HAP-1 (cell line): Measurements from ENCODE around the gene IQGAP2.

Experiments
- DNase-seq, 2 experiments: peaks; one replicate each; pipeline ENCODE4 v3.0.0-alpha.2; 2016 to 2020; ENCODE audit warnings: low spot score in 2 of 2
- H3K27me3 ChIP-seq: fragments of 250-450 bp; sonication (Bioruptor Pico); 2 replicates; pipeline ENCODE4 v1.5.1; 2020; ENCODE audit warnings: low read depth, mild to moderate bottlenecking, moderate library complexity
- H3K36me3 ChIP-seq: fragments of 250-450 bp; sonication (Bioruptor Pico); replicated peaks from 2 replicates; pipeline ENCODE4 v1.5.1; 2020; ENCODE audit warnings: mild to moderate bottlenecking
- H3K4me1 ChIP-seq: fragments of 250-450 bp; sonication (Bioruptor Pico); 2 replicates; pipeline ENCODE4 v1.5.1; 2020; ENCODE audit warnings: mild to moderate bottlenecking
- H3K4me3 ChIP-seq: fragments of 250-450 bp; sonication (Bioruptor Pico); 2 replicates; pipeline ENCODE4 v1.5.1; 2020; ENCODE audit warnings: mild to moderate bottlenecking, moderate library complexity
- H3K9me3 ChIP-seq: fragments of 250-450 bp; sonication (Bioruptor Pico); 2 replicates; pipeline ENCODE4 v1.5.1; 2020; ENCODE audit warnings: mild to moderate bottlenecking, moderate library complexity
- in situ Hi-C: fragments of 300-500 bp; cut with MboI; formaldehyde crosslinking; loops from 3 replicates; pipeline ENCODE4 v1.14.3; 2020; ENCODE audit warnings: low sequenced_read_pairs, inconsistent platforms, mixed read lengths

Gene IQGAP2

GRCh38 chr5:76571559-76571958 lies 168.5 kb downstream of the IQGAP2 start:
- Histone ChIP-seq H3K27me3 (0 out of 2 replicates have a peak, but pooled peaks cover 2% of the 10 kb centered on the region), H3K9me3 (no peaks in the 10 kb centered on the region), H3K36me3 (no peaks in the 10 kb centered on the region), H3K4me3 (no peak overlapping the region), H3K4me1 (no peaks in the 10 kb centered on the region)
- in situ Hi-C loops, result no loop called here
- no peak for DNase-seq

GRCh38 chr5:76576450-76576849 lies 173.4 kb downstream of the IQGAP2 start:
- in situ Hi-C loops, result no loop called here
- 0 out of 2 replicates have a peak, but pooled peaks cover 2% of the 10 kb centered on the region for H3K27me3 ChIP-seq
- no peaks in the 10 kb centered on the region for H3K4me1 ChIP-seq
- no peak overlapping the region for H3K4me3 ChIP-seq
- H3K9me3 ChIP-seq, result no peaks in the 10 kb centered on the region
- no peak for DNase-seq
- H3K36me3 ChIP-seq, result no peaks in the 10 kb centered on the region

- 0 out of 2 replicates have a peak, but pooled peaks cover 2% of the 10 kb centered on the region for H3K27me3 ChIP-seq
- no peaks in the 10 kb centered on the region for H3K36me3 ChIP-seq
- H3K4me1 ChIP-seq, result no peaks in the 10 kb centered on the region
- DNase-seq, result no peak
- no peak overlapping the region for H3K4me3 ChIP-seq
- H3K9me3 ChIP-seq, result no peaks in the 10 kb centered on the region
- in situ Hi-C loops, result no loop called here
Observed at GRCh38 chr5:76576996-76577395, 173.9 kb downstream of the IQGAP2 start.

GRCh38 chr5:76579166-76579937 lies 176.3 kb downstream of the IQGAP2 start:
- in situ Hi-C loops, result no loop called here
- Histone ChIP-seq H3K27me3 (0 out of 2 replicates have a peak, but pooled peaks cover 2% of the 10 kb centered on the region), H3K4me3 (no peak overlapping the region), H3K9me3 (no peaks in the 10 kb centered on the region), H3K36me3 (no peaks in the 10 kb centered on the region), H3K4me1 (no peaks in the 10 kb centered on the region)
- DNase-seq, result no peak

GRCh38 chr5:76580981-76581380 lies 177.9 kb downstream of the IQGAP2 start:
- no peak for DNase-seq

GRCh38 chr5:76582230-76583162 lies 179.4 kb downstream of the IQGAP2 start:
- H3K36me3 ChIP-seq, result no peaks in the 10 kb centered on the region
- H3K9me3 ChIP-seq, result no peaks in the 10 kb centered on the region
- no peaks in the 10 kb centered on the region for H3K4me1 ChIP-seq
- in situ Hi-C loops, result no loop called here
- H3K27me3 ChIP-seq, result no peaks in the 10 kb centered on the region
- DNase-seq, result no peak
- no peak overlapping the region for H3K4me3 ChIP-seq

More at GRCh38 chr5:76580981-76581380, 177.9 kb downstream of the IQGAP2 start:
- Histone ChIP-seq H3K4me3 (no peak overlapping the region), H3K27me3 (no peaks in the 10 kb centered on the region), H3K4me1 (no peaks in the 10 kb centered on the region), H3K9me3 (no peaks in the 10 kb centered on the region), H3K36me3 (no peaks in the 10 kb centered on the region)
- in situ Hi-C loops, result no loop called here

- Histone ChIP-seq H3K4me1 (no peaks in the 10 kb centered on the region), H3K4me3 (no peak overlapping the region), H3K9me3 (no peaks in the 10 kb centered on the region), H3K27me3 (no peaks in the 10 kb centered on the region), H3K36me3 (no peaks in the 10 kb centered on the region)
- in situ Hi-C loops, result no loop called here
- DNase-seq, result no peak
Observed at GRCh38 chr5:76583163-76584047, 180.3 kb downstream of the IQGAP2 start.

- no peaks in the 10 kb centered on the region for H3K27me3 ChIP-seq
- H3K4me3 ChIP-seq, result no peak overlapping the region
- H3K4me1 ChIP-seq, result no peaks in the 10 kb centered on the region
- no peaks in the 10 kb centered on the region for H3K9me3 ChIP-seq
- no peaks in the 10 kb centered on the region for H3K36me3 ChIP-seq
- DNase-seq, result no peak
- in situ Hi-C loops, result no loop called here
Observed at GRCh38 chr5:76585783-76586217, 182.7 kb downstream of the IQGAP2 start.

GRCh38 chr5:76586531-76586930 lies 183.4 kb downstream of the IQGAP2 start:
- DNase-seq, result no peak
- H3K27me3 ChIP-seq, result no peaks in the 10 kb centered on the region
- no peaks in the 10 kb centered on the region for H3K9me3 ChIP-seq
- no peaks in the 10 kb centered on the region for H3K4me1 ChIP-seq
- H3K36me3 ChIP-seq, result no peaks in the 10 kb centered on the region
- H3K4me3 ChIP-seq, result no peak overlapping the region
- in situ Hi-C loops, result no loop called here

GRCh38 chr5:76590027-76590426 lies 186.9 kb downstream of the IQGAP2 start:
- in situ Hi-C loops, result no loop called here
- Histone ChIP-seq H3K4me3 (no peak overlapping the region), H3K36me3 (no peaks in the 10 kb centered on the region), H3K4me1 (no peaks in the 10 kb centered on the region), H3K9me3 (no peaks in the 10 kb centered on the region), H3K27me3 (no peaks in the 10 kb centered on the region)
- no peak for DNase-seq

GRCh38 chr5:76591366-76591765 lies 188.3 kb downstream of the IQGAP2 start:
- Histone ChIP-seq H3K27me3 (no peaks in the 10 kb centered on the region), H3K4me1 (no peaks in the 10 kb centered on the region), H3K4me3 (no peak overlapping the region), H3K36me3 (no peaks in the 10 kb centered on the region), H3K9me3 (no peaks in the 10 kb centered on the region)
- DNase-seq, result no peak
- in situ Hi-C loops, result no loop called here

GRCh38 chr5:76592692-76593091 lies 189.6 kb downstream of the IQGAP2 start:
- no peak for DNase-seq
- in situ Hi-C loops, result no loop called here
- no peaks in the 10 kb centered on the region for H3K9me3 ChIP-seq
- no peaks in the 10 kb centered on the region for H3K36me3 ChIP-seq
- H3K27me3 ChIP-seq, result no peaks in the 10 kb centered on the region
- no peak overlapping the region for H3K4me3 ChIP-seq
- H3K4me1 ChIP-seq, result no peaks in the 10 kb centered on the region

GRCh38 chr5:76594107-76594506 lies 191.0 kb downstream of the IQGAP2 start:
- H3K4me1 ChIP-seq, result no peaks in the 10 kb centered on the region
- no peaks in the 10 kb centered on the region for H3K36me3 ChIP-seq
- H3K4me3 ChIP-seq, result no peak overlapping the region
- H3K27me3 ChIP-seq, result no peaks in the 10 kb centered on the region
- DNase-seq, result no peak
- in situ Hi-C loops, result no loop called here
- H3K9me3 ChIP-seq, result no peaks in the 10 kb centered on the region
